ENCODE data around the gene OR4F15. TPM values are rescaled to one million over a fixed set of nuclear protein-coding genes. Genes with fewer than 3 reads are reported as not detected.
A peak's percentile ranks its signal among the peaks of the same experiment; 100 is the strongest.

The OR4F15 gene
- polyA plus RNA-seq, 1 of the 3 experiments (the other 2 are of a cell fraction) = not detected

- Histone ChIP-seq H2AFZ (ENCODE audit: low read depth) (no peak overlapping the region), H3K9me3 (no peaks in the 10 kb centered on the region), H3K9ac (no peak overlapping the region), H3K4me3 (ENCODE audit: low read depth in 2 of 2, low read length in 1 of 2) (no peak overlapping the region), H3K4me2 (no peak overlapping the region), H3K79me2 (ENCODE audit: insufficient read depth) (no peaks in the 10 kb centered on the region), H4K20me1 (ENCODE audit: insufficient read depth) (no peaks in the 10 kb centered on the region), H3K36me3 (replicated peaks in 1 of 2; ENCODE audit: control insufficient read depth in 1 of 2, insufficient read depth in 2 of 2, low read length in 1 of 2) (no peaks in the 10 kb centered on the region), H3F3A (replicated peaks; ENCODE audit: insufficient read depth) (no peaks in the 10 kb centered on the region), H3K27me3 (ENCODE audit: insufficient read depth) (no peaks in the 10 kb centered on the region), H3K9me2 (no peaks in the 10 kb centered on the region), H3K4me1 (ENCODE audit: control insufficient read depth in 1 of 2, insufficient read depth in 2 of 2, low read depth in 1 of 2, low read length in 1 of 2) (peaks cover 0 to 5% of the 10 kb centered on the region in 2 experiments; a peak in 2 of 4 replicates), H3K27ac (ENCODE audit: low read depth in 2 of 2, low read length in 1 of 2) (no peak overlapping the region)
- TF ChIP-seq RCOR1 (IDR thresholded peaks at IDR 0.05; ENCODE audit: low read length) (peak; percentile 46; the same call in 1 of the 2 replicates), JUND (IDR thresholded peaks at IDR 0.05) (no peak), MEF2A (IDR thresholded peaks at IDR 0.05; ENCODE audit: borderline replicate concordance, low read depth) (no peak), GATA2 (CRISPR knock-in tag; IDR thresholded peaks at IDR 0.05) (peak; percentile 43; the same call in 1 of the 2 replicates)
- CTCF ChIA-PET = no interaction called here
- DNase-seq = peak; percentile 14
- WGBS (ENCODE audit: low lambda C conversion rate) = 35% methylated on average over 1 of the region's 1 CpG
- POLR2A ChIA-PET = no interaction called here
These were observed 11.0 kb upstream of the OR4F15 start for GRCh38 chr15:101801048-101801447.

GRCh38 chr15:101803209-101803608 lies 8.8 kb upstream of the OR4F15 start, which contains the start of gene OR4F6:
TSS of gene OR4F6 (plus strand) at chr15:101803509. CDS start at chr15:101805720, 2,211 bp downstream.
- H3K4me3 ChIP-seq (ENCODE audit: low read depth in 2 of 2, low read length in 1 of 2) = no peak within 1 kb of the TSS
- POLR2A ChIA-PET = interaction anchor here (0.7 kb wide), 1 partner anchor 801 kb away, joined by 5 read pairs; no protein-coding TSS in a partner anchor

GRCh38 chr15:101803676-101804075 lies 8.3 kb upstream of the OR4F15 start:
- no peaks in the 10 kb centered on the region for H3K9me3 ChIP-seq
- no peak overlapping the region for H3K9ac ChIP-seq
- H3K79me2 ChIP-seq (ENCODE audit: insufficient read depth) = no peaks in the 10 kb centered on the region
- H3K27me3 ChIP-seq (ENCODE audit: insufficient read depth) = no peaks in the 10 kb centered on the region
- no peaks in the 10 kb centered on the region for H4K20me1 ChIP-seq (ENCODE audit: insufficient read depth)
- peaks cover 0 to 5% of the 10 kb centered on the region in 2 experiments; a peak in 2 of 4 replicates for H3K4me1 ChIP-seq (ENCODE audit: control insufficient read depth in 1 of 2, insufficient read depth in 2 of 2, low read depth in 1 of 2, low read length in 1 of 2)
- TF ChIP-seq NRF1 (IDR thresholded peaks at IDR 0.05; ENCODE audit: low read depth, low read length) (no peak), FOSL2 (IDR thresholded peaks at IDR 0.05; ENCODE audit: borderline replicate concordance, low read depth) (no peak), GABPA (IDR thresholded peaks at IDR 0.05; ENCODE audit: low read depth) (no peak)
- no peaks in the 10 kb centered on the region for H3K9me2 ChIP-seq
- H3K27ac ChIP-seq (ENCODE audit: low read depth in 2 of 2, low read length in 1 of 2) = no peak overlapping the region
- no peak overlapping the region for H3K4me3 ChIP-seq (ENCODE audit: low read depth in 2 of 2, low read length in 1 of 2)
- no peaks in the 10 kb centered on the region for H3K36me3 ChIP-seq (replicated peaks in 1 of 2; ENCODE audit: control insufficient read depth in 1 of 2, insufficient read depth in 2 of 2, low read length in 1 of 2)
- peaks cover 8% of the 10 kb centered on the region for H3F3A ChIP-seq (replicated peaks; ENCODE audit: insufficient read depth)
- ChIA-PET POLR2A (interaction anchor here (0.7 kb wide), 1 partner anchor 802 kb away, joined by 5 read pairs; no protein-coding TSS in a partner anchor), CTCF (no interaction called here)
- WGBS (ENCODE audit: low lambda C conversion rate) = 51% methylated on average over 5 of the region's 5 CpGs
- H3K4me2 ChIP-seq = no peak overlapping the region
- no peak for DNase-seq
- no peak overlapping the region for H2AFZ ChIP-seq (ENCODE audit: low read depth)

More at GRCh38 chr15:101803209-101803608, 8.8 kb upstream of the OR4F15 start, which contains the start of gene OR4F6:
- Histone ChIP-seq H3K4me1 (ENCODE audit: control insufficient read depth in 1 of 2, insufficient read depth in 2 of 2, low read depth in 1 of 2, low read length in 1 of 2) (peaks cover 0 to 5% of the 10 kb centered on the region in 2 experiments; a peak in 2 of 4 replicates), H3K27ac (ENCODE audit: low read depth in 2 of 2, low read length in 1 of 2) (no peak within 1 kb of the TSS), H3K27me3 (ENCODE audit: insufficient read depth) (no peaks in the 10 kb centered on the region), H3K9me2 (no peaks in the 10 kb centered on the region), H3K9ac (no peak within 1 kb of the TSS), H3K36me3 (replicated peaks in 1 of 2; ENCODE audit: control insufficient read depth in 1 of 2, insufficient read depth in 2 of 2, low read length in 1 of 2) (no peaks in the 10 kb centered on the region), H3K9me3 (no peaks in the 10 kb centered on the region), H3K79me2 (ENCODE audit: insufficient read depth) (no peaks in the 10 kb centered on the region), H3F3A (replicated peaks; ENCODE audit: insufficient read depth) (peaks cover 8% of the 10 kb centered on the region), H3K4me2 (no peak within 1 kb of the TSS), H2AFZ (ENCODE audit: low read depth) (no peak within 1 kb of the TSS), H4K20me1 (ENCODE audit: insufficient read depth) (no peaks in the 10 kb centered on the region)
- CTCF ChIA-PET = no interaction called here
- TF ChIP-seq MAX (IDR thresholded peaks at IDR 0.05; ENCODE audit: low read depth) (no peak), PBX3 (IDR thresholded peaks at IDR 0.05) (no peak), EZH2phosphoT487 (IDR thresholded peaks at IDR 0.05; ENCODE audit: borderline replicate concordance, low read depth) (no peak), SMC3 (IDR thresholded peaks at IDR 0.05; ENCODE audit: low read depth, low read length) (no peak), MEF2A (IDR thresholded peaks at IDR 0.05; ENCODE audit: borderline replicate concordance, low read depth) (no peak)
- no peak for DNase-seq
- WGBS (ENCODE audit: low lambda C conversion rate) = 50% methylated on average over 2 of the region's 2 CpGs
